GM12878 (cell line): ENCODE results near the gene DNAJB6. TPM values are rescaled to one million over a fixed set of nuclear protein-coding genes. Genes with fewer than 3 reads are reported as not detected.

ENCODE experiments used
- ATAC-seq: fragments of 200-7000 bp; cut with Tn5 transposase; 3 replicates; pipeline ENCODE4 v1.9.1; 2020; ENCODE audit warnings: mild to moderate bottlenecking, moderate library complexity
- BruUV-seq: library from RNA; stranded (reverse); fragments of 400-500 nt; replicated peaks from 2 replicates; lab custom pipeline; 2021; lab: Mats Ljungman, UMichigan
- CTCF ChIA-PET: fragments of 300-600 bp; sonication (Branson Sonifier 250); formaldehyde crosslinking; extraction: SDS; loops from one replicate; lab custom pipeline; 2021; ENCODE audit warnings: inconsistent platforms; lab: Yijun Ruan, JAX
- POLR2A ChIA-PET: fragments of 350-600 bp; formaldehyde crosslinking; extraction: SDS; loops from one replicate; lab custom pipeline; 2021; ENCODE audit warnings: inconsistent platforms; lab: Charles Lee
- RAD21 ChIA-PET: fragments of 300-600 bp; sonication (Branson Sonifier 250); formaldehyde crosslinking; loops from one replicate; lab custom pipeline; 2023; ENCODE audit warnings: antibody characterized with exemption; ENCODE audit not compliant: unreplicated experiment; lab: Charles Lee
- SMC1A ChIA-PET: fragments of 300-600 bp; sonication (Branson Sonifier 250); formaldehyde crosslinking; loops from one replicate; lab custom pipeline; 2023; ENCODE audit not compliant: unreplicated experiment, uncharacterized antibody; lab: Charles Lee
- DNase-seq: peaks from one replicate; pipeline ENCODE4 v3.0.0-alpha.2; 2011; ENCODE audit warnings: low read depth, low spot score
- FAIRE-seq: peaks from 3 replicates; lab custom pipeline; 2011; peaks lifted over from hg19 to GRCh38; lab: Jason Lieb, UNC
- H2AFZ ChIP-seq: 2 replicates; pipeline ENCODE4 v1.6.0; 2011; ENCODE audit warnings: low read depth, low read length, control low read depth; ENCODE audit not compliant: control insufficient read depth
- H3K27ac ChIP-seq: 2 replicates; pipeline ENCODE4 v1.5.1; 2011; ENCODE audit warnings: control low read depth; ENCODE audit not compliant: control insufficient read depth, insufficient read depth
- H3K27me3 ChIP-seq, 2 experiments: replicated peaks in 1 of 2; 2 replicates each; pipeline versions ENCODE4 v1.6.0 to v1.6.1; 2011; ENCODE audit warnings: low read length in 1 of 2; ENCODE audit not compliant: control insufficient read depth in 2 of 2, insufficient read depth in 2 of 2
- H3K36me3 ChIP-seq, 2 experiments: 2 replicates each; pipeline ENCODE4 v1.5.1; 2011; ENCODE audit warnings: low read length in 1 of 2; ENCODE audit not compliant: control insufficient read depth in 2 of 2, insufficient read depth in 2 of 2
- H3K4me1 ChIP-seq: 2 replicates; pipeline ENCODE4 v1.6.1; 2011; ENCODE audit warnings: mild to moderate bottlenecking, low read length, moderate library complexity, mixed read lengths; ENCODE audit not compliant: control insufficient read depth, insufficient read depth
- H3K4me2 ChIP-seq: 2 replicates; pipeline ENCODE4 v1.6.0; 2011; ENCODE audit warnings: control low read depth; ENCODE audit not compliant: control insufficient read depth, insufficient read depth
- H3K4me3 ChIP-seq: fragments of 200-600 bp; sonication (generic); 2 replicates; pipeline ENCODE4 v1.5.1; 2016
- H3K79me2 ChIP-seq: 2 replicates; pipeline ENCODE4 v1.6.0; 2011; ENCODE audit warnings: low read length; ENCODE audit not compliant: control insufficient read depth, insufficient read depth
- H3K9ac ChIP-seq: 2 replicates; pipeline ENCODE4 v1.8.0; 2011; ENCODE audit warnings: low read length, control low read depth, mixed read lengths; ENCODE audit not compliant: control insufficient read depth, insufficient read depth
- H3K9me3 ChIP-seq: replicated peaks from 3 replicates; pipeline ENCODE4 v1.5.1; 2011; ENCODE audit warnings: mild to moderate bottlenecking, low read length; ENCODE audit not compliant: control insufficient read depth, insufficient read depth
- H4K20me1 ChIP-seq: 2 replicates; pipeline ENCODE4 v1.6.0; 2011; ENCODE audit not compliant: control insufficient read depth, insufficient read depth
- JUNB ChIP-seq: IDR thresholded peaks from 2 replicates; pipeline ENCODE4 v1.6.1; 2016; ENCODE audit warnings: antibody characterized with exemption, mild to moderate bottlenecking
- NBN ChIP-seq: fragments of 450-650 bp; IDR thresholded peaks from 2 replicates; pipeline ENCODE4 v1.6.1; 2016
- ZSCAN29 ChIP-seq: fragments of 450-650 bp; IDR thresholded peaks from 2 replicates; pipeline ENCODE4 v1.6.1; 2017; ENCODE audit warnings: mild to moderate bottlenecking, moderate library complexity
- WGBS: methylation state at CpG from one replicate; pipeline ENCODE4 v1.1.6; 2016; ENCODE audit warnings: low lambda C conversion rate; ENCODE audit not compliant: insufficient replicate concordance, insufficient coverage; ENCODE audit errors: missing lambda C conversion rate; 5-methylcytosine and 5-hydroxymethylcytosine counted together
- in situ Hi-C: fragments of 300-500 bp; cut with MboI; formaldehyde crosslinking; loops from 9 replicates; pipeline ENCODE4 v1.14.3; 2018; ENCODE audit warnings: mixed read lengths
- intact Hi-C: fragments of 100-400 bp; cut with micrococcal nuclease; formaldehyde crosslinking; loops from one replicate; pipeline ENCODE4 v1.14.2; 2022; ENCODE audit not compliant: unreplicated experiment
- polyA plus RNA-seq, 11 experiments: library from polyadenylated mRNA; depleted of rRNA in 4 of 11; unstranded in 6 of 11; stranded (reverse) in 5 of 11; fragments of >200 nt; fragmentation: Nextera tagmentation in 4 of 11; fragmentation: Illumina TruSeq in 1 of 11; extraction: Ambion mirVana in 4 of 11; extraction: Trizol in 1 of 11; gene quantifications; 1 replicate in 1 of 11; 2 replicates in 10 of 11; pipeline versions ENCODE4 v1.2.1 to v1.2.3, GENCODE V29; 2011 to 2016; ENCODE audit warnings: inconsistent platforms in 2 of 11, missing spikeins in 2 of 11, low read depth in 1 of 11
- total RNA-seq, 4 experiments: library from RNA; depleted of rRNA in 3 of 4; stranded (reverse); fragments of >200 nt in 3 of 4; fragmentation: Illumina TruSeq in 1 of 4; extraction: Trizol in 1 of 4; gene quantifications; 2 replicates each; pipeline versions ENCODE4 v1.2.1 to v1.2.3, GENCODE V29; 2013 to 2021
- TF ChIP-seq, protein P1 (sequence below): IDR thresholded peaks from 2 replicates; pipeline ENCODE4 v1.6.1; 2012; ENCODE audit warnings: low read depth, low read length, improper control_type of control experiment
- TF ChIP-seq, protein P2 (sequence below): fragments of 450-650 bp; formaldehyde crosslinking; IDR thresholded peaks from 2 replicates; pipeline ENCODE4 v1.5.0; 2022; ENCODE audit warnings: mild to moderate bottlenecking, missing genetic modification characterization

DNAJB6 gene
- total and polyA plus RNA-seq, 10 of the 15 experiments (the other 5 are each of a cell fraction or from before 2014, with no cell fraction given) = 34.5 to 117 (median 53.1) TPM

DNA sequence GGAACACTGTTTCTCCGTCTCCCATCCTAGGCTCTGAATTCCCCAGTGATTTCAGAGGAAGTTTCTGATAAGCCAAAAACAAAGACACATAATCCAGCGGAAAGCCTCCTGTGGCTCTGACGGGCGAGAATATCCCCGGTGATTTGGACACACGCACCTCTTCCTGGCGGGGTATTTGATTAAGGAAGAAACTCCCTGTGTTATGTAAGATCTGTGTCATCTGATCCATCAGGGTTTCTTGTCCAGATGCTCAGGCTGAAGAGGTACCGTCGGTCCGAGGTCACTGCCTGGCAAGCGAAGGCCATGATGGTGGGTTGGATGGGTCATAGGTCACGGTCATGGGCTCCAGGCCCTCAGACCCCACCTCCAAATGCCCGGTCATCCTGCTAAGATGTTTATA is 39.6 kb upstream of the DNAJB6 start (continued):
- TF ChIP-seq, protein P1, sequence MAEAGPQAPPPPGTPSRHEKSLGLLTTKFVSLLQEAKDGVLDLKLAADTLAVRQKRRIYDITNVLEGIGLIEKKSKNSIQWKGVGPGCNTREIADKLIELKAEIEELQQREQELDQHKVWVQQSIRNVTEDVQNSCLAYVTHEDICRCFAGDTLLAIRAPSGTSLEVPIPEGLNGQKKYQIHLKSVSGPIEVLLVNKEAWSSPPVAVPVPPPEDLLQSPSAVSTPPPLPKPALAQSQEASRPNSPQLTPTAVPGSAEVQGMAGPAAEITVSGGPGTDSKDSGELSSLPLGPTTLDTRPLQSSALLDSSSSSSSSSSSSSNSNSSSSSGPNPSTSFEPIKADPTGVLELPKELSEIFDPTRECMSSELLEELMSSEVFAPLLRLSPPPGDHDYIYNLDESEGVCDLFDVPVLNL = no peak
- no peak for TF ChIP-seq ZSCAN29

DNA sequence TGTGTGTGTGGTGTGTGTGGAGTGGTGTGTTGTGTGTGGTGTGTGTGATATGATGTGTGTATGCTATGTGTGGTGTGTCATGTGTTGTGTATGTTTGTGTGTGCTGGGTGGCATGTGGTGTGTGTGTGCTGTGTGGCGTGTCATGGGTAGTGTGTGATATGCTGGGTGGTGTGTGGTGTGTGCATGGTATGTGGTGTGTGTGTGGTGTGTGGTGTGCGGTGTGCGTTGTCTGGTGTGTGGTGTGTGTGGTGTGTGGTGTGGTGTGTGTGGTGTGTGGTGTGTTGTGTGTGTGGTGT is 37.5 kb upstream of the DNAJB6 start:
- ChIA-PET RAD21 (no interaction called here), SMC1A (no interaction called here), POLR2A (no interaction called here), CTCF (no interaction called here)
- FAIRE-seq (peak; percentile 89), ATAC-seq (no peak), DNase-seq (no peak)
- no peak overlapping the region for H3K9ac ChIP-seq
- no peak overlapping the region for H2AFZ ChIP-seq
- WGBS = 98% methylated on average over 3 of the region's 3 CpGs
- no peaks in the 10 kb centered on the region for H3K27me3 ChIP-seq
- no peak overlapping the region for H3K4me2 ChIP-seq
- no peaks in the 10 kb centered on the region for H3K79me2 ChIP-seq
- no TSS peak for BruUV-seq
- intact Hi-C loops = no loop called here
- no peak overlapping the region for H3K27ac ChIP-seq
- peaks cover 16% of the 10 kb centered on the region for H3K4me1 ChIP-seq
- no peaks in the 10 kb centered on the region for H3K36me3 ChIP-seq
- no peak overlapping the region for H3K4me3 ChIP-seq
- H3K9me3 ChIP-seq = no peaks in the 10 kb centered on the region
- TF ChIP-seq NBN (0 out of 2 replicates have a peak, but pooled peaks have one; percentile 40), JUNB (no peak)
- TF ChIP-seq, protein P2, sequence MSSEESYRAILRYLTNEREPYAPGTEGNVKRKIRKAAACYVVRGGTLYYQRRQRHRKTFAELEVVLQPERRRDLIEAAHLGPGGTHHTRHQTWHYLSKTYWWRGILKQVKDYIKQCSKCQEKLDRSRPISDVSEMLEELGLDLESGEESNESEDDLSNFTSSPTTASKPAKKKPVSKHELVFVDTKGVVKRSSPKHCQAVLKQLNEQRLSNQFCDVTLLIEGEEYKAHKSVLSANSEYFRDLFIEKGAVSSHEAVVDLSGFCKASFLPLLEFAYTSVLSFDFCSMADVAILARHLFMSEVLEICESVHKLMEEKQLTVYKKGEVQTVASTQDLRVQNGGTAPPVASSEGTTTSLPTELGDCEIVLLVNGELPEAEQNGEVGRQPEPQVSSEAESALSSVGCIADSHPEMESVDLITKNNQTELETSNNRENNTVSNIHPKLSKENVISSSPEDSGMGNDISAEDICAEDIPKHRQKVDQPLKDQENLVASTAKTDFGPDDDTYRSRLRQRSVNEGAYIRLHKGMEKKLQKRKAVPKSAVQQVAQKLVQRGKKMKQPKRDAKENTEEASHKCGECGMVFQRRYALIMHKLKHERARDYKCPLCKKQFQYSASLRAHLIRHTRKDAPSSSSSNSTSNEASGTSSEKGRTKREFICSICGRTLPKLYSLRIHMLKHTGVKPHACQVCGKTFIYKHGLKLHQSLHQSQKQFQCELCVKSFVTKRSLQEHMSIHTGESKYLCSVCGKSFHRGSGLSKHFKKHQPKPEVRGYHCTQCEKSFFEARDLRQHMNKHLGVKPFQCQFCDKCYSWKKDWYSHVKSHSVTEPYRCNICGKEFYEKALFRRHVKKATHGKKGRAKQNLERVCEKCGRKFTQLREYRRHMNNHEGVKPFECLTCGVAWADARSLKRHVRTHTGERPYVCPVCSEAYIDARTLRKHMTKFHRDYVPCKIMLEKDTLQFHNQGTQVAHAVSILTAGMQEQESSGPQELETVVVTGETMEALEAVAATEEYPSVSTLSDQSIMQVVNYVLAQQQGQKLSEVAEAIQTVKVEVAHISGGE (CRISPR knock-in tag) = no peak
- H4K20me1 ChIP-seq = no peaks in the 10 kb centered on the region
- in situ Hi-C loops = no loop called here
